Heart right ventricle (tissue), 16 donors: ENCODE results near the gene LETMD1. TPM values are rescaled to one million over a fixed set of nuclear protein-coding genes. Genes with fewer than 3 reads are reported as not detected.

Source experiments
- ATAC-seq, 8 donors: fragments of 200-7000 bp; cut with Tn5 transposase; one replicate each; pipeline ENCODE4 v1.9.1; 2020; ENCODE audit warnings: mild to moderate bottlenecking in 8 of 8, moderate library complexity in 8 of 8, moderate number of reproducible peaks in 1 of 8
- DNase-seq, 2 donors: peaks; one replicate each; pipeline ENCODE4 v3.0.0-alpha.2; 2020
- H3K27ac ChIP-seq, 10 donors: fragments of 200-600 bp; sonication (generic) in 2 of 10; one replicate each; pipeline versions ENCODE4 v1.5.0 to v1.8.0; 2020 to 2022; ENCODE audit warnings: mild to moderate bottlenecking in 3 of 10
- H3K27me3 ChIP-seq, 7 donors: fragments of 200-600 bp; one replicate each; pipeline ENCODE4 v1.8.0; 2021 to 2022; ENCODE audit warnings: mild to moderate bottlenecking in 2 of 7
- H3K36me3 ChIP-seq, 9 donors: fragments of 200-600 bp; sonication (generic) in 1 of 9; one replicate each; pipeline versions ENCODE4 v1.5.0 to v1.8.0; 2020 to 2022; ENCODE audit warnings: mild to moderate bottlenecking in 2 of 9
- H3K4me1 ChIP-seq, 9 donors: fragments of 200-600 bp; sonication (generic) in 1 of 9; one replicate each; pipeline versions ENCODE4 v1.5.0 to v1.8.0; 2020 to 2022; ENCODE audit warnings: mild to moderate bottlenecking in 4 of 9
- H3K4me3 ChIP-seq, 10 donors: fragments of 200-600 bp; sonication (generic) in 2 of 10; one replicate each; pipeline versions ENCODE4 v1.5.0 to v1.8.0; 2020 to 2022; ENCODE audit warnings: mild to moderate bottlenecking in 7 of 10, moderate library complexity in 2 of 10
- H3K9me3 ChIP-seq, 11 donors: fragments of 200-600 bp in 10 of 11; sonication (generic) in 2 of 11; one replicate each; pipeline versions ENCODE4 v1.5.0 to v1.8.0; 2013 to 2022; ENCODE audit warnings: mild to moderate bottlenecking in 2 of 11, control low read depth in 1 of 11, moderate library complexity in 1 of 11
- WGBS, 2 donors: extraction: QIAGEN DNeasy Blood & Tissue Kit; methylation state at CpG; one replicate each; pipeline ENCODE4 v1.1.7; 2013; ENCODE audit warnings: inconsistent platforms in 1 of 2; 5-methylcytosine and 5-hydroxymethylcytosine counted together
- intact Hi-C, 10 donors: fragments of 100-400 bp; cut with DNase I; formaldehyde crosslinking; loops; one replicate each; pipeline versions ENCODE4 v1.11.1 to v1.14.2; 2022
- polyA plus RNA-seq, 2 donors: library from polyadenylated mRNA; stranded (reverse); fragments of 200-250 nt; gene quantifications; one replicate each; pipeline ENCODE4 v1.2.3, GENCODE V29; 2013
- total RNA-seq, 10 donors: library from RNA; stranded (reverse); fragmentation: NEBNext Ultra II Directional in 3 of 10; extraction: Animal tissue kit (Norgen Biotek cat#: 25700) in 3 of 10; gene quantifications; one replicate each; pipeline versions ENCODE4 v1.2.1 to v1.2.4, GENCODE V29; 2021 to 2023
- TF ChIP-seq, protein P1 (sequence below), 9 donors: fragments of 200-600 bp; sonication (generic) in 2 of 9; IDR thresholded peaks; one replicate each; pipeline versions ENCODE4 v1.5.0 to v1.8.0; 2021 to 2022; ENCODE audit warnings: antibody characterized with exemption in 9 of 9, mild to moderate bottlenecking in 5 of 9, moderate library complexity in 1 of 9
- donor health status: Arrhythmogenic right ventricular cardiomyopathy.
- donor health status: ischemic (EF 13 %, LVEDD 7.1; RV severe dilation, severe dysfunction).
- donor health status: healthy with polysubstance abuse.
- donor health status: DM: no; HTN: yes; CAD: no.
- donor health status: DM: no; HTN: no; CAD: no.
- donor health status: ischemic (EF 25% LVEDD 6.9; RV normal size, moderate dysfunction).
- donor health status: ischemic (EF 25% LVEDD 5.7; RV mildly dilated, moderate dysfunction).
- donor health status: healthy.
- donor health status: DM: yes; HTN: yes; CAD: no.
- donor health status: Ischemic cardiomyopathy.
- donor health status: ischemic (EF 35%, LVEDD 5.7; RV mildly dilated, moderate dysfunction).
- donor health status: nonischemic (EF 11% LVEDD 7.7; RV severe dilation, severe dysfunction).
- donor health status: DM: yes; HTN: yes; CAD: no.
- donor health status: PGD.
- donor health status: ischemic (EF 29% LVEDD 5.4; RV normal size, mild dysfunction).
- donor health status: nonischemic (EF 23%, LVEDD 6.1; RV moderate dilation, normal function).

LETMD1 gene
- total and polyA plus RNA-seq, 12 donors, result 17.3 to 27.3 (median 22.6) TPM

DNA sequence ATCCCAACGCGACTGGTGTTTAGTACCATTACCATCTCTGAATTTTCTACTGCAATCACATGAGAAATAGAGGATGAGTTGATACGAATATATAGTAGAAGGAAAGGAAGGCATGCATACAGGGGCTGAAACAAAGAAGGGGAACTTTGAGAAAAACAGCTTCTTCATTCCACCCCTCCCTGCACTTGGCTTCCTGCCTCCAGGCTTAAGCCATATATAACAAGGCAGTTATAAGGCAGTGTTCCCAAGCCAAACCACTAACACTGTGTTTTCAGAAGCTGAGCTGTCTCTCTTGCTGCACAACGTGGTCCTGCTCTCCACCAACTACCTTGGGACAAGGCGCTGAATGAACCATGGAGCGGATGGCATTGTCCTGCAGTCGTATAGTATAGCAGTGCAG, 11.0 kb downstream of the LETMD1 start:
- Histone ChIP-seq H3K27me3 (no peaks in the 10 kb centered on the region), H3K36me3 (peaks cover 0 to 100% (median 65%) of the 10 kb centered on the region in 9 donors), H3K27ac (no peak overlapping the region), H3K4me3 (no peak overlapping the region), H3K9me3 (no peaks in the 10 kb centered on the region), H3K4me1 (no peaks in the 10 kb centered on the region)
- no peak for DNase-seq
- intact Hi-C loops, result no loop called here
- no peak for ATAC-seq
- TF ChIP-seq, protein P1, sequence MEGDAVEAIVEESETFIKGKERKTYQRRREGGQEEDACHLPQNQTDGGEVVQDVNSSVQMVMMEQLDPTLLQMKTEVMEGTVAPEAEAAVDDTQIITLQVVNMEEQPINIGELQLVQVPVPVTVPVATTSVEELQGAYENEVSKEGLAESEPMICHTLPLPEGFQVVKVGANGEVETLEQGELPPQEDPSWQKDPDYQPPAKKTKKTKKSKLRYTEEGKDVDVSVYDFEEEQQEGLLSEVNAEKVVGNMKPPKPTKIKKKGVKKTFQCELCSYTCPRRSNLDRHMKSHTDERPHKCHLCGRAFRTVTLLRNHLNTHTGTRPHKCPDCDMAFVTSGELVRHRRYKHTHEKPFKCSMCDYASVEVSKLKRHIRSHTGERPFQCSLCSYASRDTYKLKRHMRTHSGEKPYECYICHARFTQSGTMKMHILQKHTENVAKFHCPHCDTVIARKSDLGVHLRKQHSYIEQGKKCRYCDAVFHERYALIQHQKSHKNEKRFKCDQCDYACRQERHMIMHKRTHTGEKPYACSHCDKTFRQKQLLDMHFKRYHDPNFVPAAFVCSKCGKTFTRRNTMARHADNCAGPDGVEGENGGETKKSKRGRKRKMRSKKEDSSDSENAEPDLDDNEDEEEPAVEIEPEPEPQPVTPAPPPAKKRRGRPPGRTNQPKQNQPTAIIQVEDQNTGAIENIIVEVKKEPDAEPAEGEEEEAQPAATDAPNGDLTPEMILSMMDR (IDR thresholded peaks at IDR 0.05), result no peak
- 83 to 88% methylated on average over 7 of the region's 7 CpGs for WGBS, 2 donors

DNA sequence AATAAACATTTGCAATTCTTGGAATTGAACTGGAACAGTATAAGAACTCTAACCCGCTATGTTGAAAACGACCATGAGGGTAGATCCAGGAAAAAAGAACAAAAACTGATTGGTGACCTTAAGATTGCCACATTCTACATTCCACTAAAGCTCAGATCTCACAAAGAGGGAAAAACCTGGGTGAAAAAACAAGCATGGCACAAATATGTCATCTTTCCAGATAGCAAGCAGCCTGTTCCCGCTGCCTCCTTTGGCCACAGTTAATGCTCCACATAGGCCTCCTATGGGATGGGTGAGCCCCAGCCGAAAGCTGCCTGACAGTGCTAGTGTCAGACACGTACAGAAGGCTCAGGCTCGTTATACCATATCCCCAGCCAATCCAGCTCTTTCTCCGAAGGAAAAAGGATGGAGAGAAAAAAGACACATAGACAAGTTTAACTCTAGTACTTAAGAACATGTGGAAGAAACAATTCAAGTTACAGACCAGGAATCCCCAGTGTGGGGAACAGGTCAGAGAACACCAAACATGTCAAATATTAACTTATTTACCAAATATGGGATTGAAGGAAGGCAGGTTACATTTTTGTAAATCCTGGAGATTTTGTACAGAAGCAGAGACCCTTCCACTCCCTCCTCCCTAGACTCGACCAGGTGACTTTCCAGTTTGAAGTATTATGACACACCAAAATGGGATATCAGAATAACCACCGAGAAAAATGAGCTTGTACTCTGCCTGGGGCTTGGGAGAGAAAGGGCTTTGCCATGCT, 14.7 kb downstream of the LETMD1 start:
- TF ChIP-seq, protein P1 (IDR thresholded peaks at IDR 0.05), result no peak
- H3K36me3 ChIP-seq, result peaks cover 4 to 100% (median 65%) of the 10 kb centered on the region in 9 donors
- 79 to 85% methylated on average over 9 of the region's 9 CpGs for WGBS, 2 donors

DNA sequence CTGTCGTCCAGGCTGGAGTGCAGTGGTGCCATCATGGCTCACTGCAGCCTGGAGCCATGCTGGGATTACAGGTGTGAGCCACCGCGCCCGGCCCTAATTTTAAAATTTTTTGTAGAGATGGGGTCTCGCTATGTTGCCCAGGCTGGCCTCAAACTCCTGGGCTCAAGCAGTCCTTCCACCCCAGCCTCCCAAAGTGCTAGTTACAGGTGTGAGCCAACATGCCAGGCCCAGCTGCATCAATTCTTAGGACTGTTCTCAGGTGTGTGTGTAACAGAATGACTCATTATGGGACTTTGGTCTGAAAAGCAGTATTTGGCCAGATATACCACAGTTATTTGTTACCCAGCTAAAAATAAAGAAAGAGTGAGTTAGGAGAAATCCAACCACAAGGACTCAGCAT, 17.4 kb downstream of the LETMD1 start:
- peaks cover 0 to 100% (median 44%) of the 10 kb centered on the region in 9 donors for H3K36me3 ChIP-seq
- DNase-seq (no peak), ATAC-seq (no peak)
- TF ChIP-seq, protein P1 (IDR thresholded peaks at IDR 0.05), result no peak
- no peaks in the 10 kb centered on the region for H3K9me3 ChIP-seq
- WGBS, 2 donors, result 94% methylated on average over 5 of the region's 5 CpGs
- H3K4me3 ChIP-seq, result no peak overlapping the region
- no peak overlapping the region for H3K27ac ChIP-seq
- no peaks in the 10 kb centered on the region for H3K4me1 ChIP-seq
- no peaks in the 10 kb centered on the region for H3K27me3 ChIP-seq
- intact Hi-C loops, result no loop called here

More for the DNA sequence above, 14.7 kb downstream of the LETMD1 start:
- intact Hi-C loops, result no loop called here
- Histone ChIP-seq H3K4me3 (no peak overlapping the region), H3K27me3 (no peaks in the 10 kb centered on the region), H3K9me3 (no peaks in the 10 kb centered on the region), H3K27ac (no peak overlapping the region), H3K4me1 (no peaks in the 10 kb centered on the region)
- ATAC-seq (no peak), DNase-seq (no peak)

DNA sequence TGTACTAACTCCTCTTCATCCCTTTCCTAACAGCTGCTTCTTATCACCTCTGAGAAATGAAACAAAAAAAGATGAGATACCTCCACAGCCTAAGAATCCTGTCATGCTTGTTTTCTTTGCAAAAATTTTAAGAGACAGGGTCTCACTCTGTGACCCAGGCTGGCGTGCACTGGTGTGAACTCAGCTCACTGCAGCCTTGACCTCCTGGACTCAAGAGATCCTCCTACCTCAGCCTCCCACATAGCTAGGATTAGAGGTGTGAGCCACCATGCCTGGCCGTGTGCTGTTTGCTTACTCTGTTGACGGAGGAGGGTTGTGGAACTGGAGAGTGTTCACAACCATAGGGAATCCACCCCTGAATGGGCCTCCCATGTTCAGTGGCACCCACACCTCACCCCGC, 19.1 kb downstream of the LETMD1 start:
- no peak for DNase-seq
- intact Hi-C loops, result no loop called here
- H3K27ac ChIP-seq, result no peak overlapping the region
- H3K9me3 ChIP-seq, result no peaks in the 10 kb centered on the region
- 90 to 91% methylated on average over 4 of the region's 4 CpGs for WGBS, 2 donors
- H3K4me3 ChIP-seq, result no peak overlapping the region
- TF ChIP-seq, protein P1 (IDR thresholded peaks at IDR 0.05), result no peak
- H3K27me3 ChIP-seq, result no peaks in the 10 kb centered on the region
- H3K36me3 ChIP-seq, result peaks cover 0 to 100% (median 61%) of the 10 kb centered on the region in 9 donors
- H3K4me1 ChIP-seq, result no peaks in the 10 kb centered on the region
- no peak for ATAC-seq
